Astrocyte (in vitro differentiated cells and primary cell): ENCODE measurements around the gene ZNF518B.
"Not testable (repeated sequence)": the region's sequence is repeated elsewhere in the genome, so short reads cannot be mapped to it uniquely, and the experiment has no call there.

Experiments used
- EZH2 ChIP-seq: IDR thresholded peaks from 2 replicates; pipeline ENCODE4 v1.6.1; 2012; ENCODE audit warnings: mild to moderate bottlenecking, low read length, inconsistent platforms; ENCODE audit not compliant: insufficient read depth
- TF ChIP-seq, protein P1 (sequence below): IDR thresholded peaks from 2 replicates; pipeline ENCODE4 v1.5.1; 2011; ENCODE audit warnings: low read depth, mild to moderate bottlenecking, inconsistent platforms, low read length, moderate library complexity; ENCODE audit not compliant: insufficient read depth

DNA sequence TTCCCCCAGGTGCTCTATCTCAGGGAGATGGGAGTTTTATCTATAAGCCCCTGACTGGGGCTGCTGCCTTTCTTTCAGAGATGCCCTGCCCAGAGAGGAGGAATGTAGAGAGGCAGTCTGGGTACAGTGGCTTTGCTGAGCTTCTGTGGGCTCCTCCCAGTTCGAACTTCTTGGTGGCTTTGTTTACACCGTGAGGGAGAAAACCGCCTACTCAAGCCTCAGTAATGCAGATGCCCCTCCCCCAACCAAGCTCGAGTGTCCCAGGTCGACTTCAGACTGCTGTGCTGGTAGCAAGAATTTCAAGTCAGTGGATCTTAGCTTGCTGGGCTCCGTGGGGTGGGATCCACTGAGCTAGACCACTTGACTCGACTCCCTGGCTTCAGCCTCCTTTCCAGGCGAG is 29.5 kb downstream of the ZNF518B start:
- TF ChIP-seq, protein P1, sequence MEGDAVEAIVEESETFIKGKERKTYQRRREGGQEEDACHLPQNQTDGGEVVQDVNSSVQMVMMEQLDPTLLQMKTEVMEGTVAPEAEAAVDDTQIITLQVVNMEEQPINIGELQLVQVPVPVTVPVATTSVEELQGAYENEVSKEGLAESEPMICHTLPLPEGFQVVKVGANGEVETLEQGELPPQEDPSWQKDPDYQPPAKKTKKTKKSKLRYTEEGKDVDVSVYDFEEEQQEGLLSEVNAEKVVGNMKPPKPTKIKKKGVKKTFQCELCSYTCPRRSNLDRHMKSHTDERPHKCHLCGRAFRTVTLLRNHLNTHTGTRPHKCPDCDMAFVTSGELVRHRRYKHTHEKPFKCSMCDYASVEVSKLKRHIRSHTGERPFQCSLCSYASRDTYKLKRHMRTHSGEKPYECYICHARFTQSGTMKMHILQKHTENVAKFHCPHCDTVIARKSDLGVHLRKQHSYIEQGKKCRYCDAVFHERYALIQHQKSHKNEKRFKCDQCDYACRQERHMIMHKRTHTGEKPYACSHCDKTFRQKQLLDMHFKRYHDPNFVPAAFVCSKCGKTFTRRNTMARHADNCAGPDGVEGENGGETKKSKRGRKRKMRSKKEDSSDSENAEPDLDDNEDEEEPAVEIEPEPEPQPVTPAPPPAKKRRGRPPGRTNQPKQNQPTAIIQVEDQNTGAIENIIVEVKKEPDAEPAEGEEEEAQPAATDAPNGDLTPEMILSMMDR, result not testable (repeated sequence)
- TF ChIP-seq EZH2, result not testable (repeated sequence)
